Measurements from ENCODE around the gene TRPM2. TPM values are rescaled to one million over a fixed set of nuclear protein-coding genes. Genes with fewer than 3 reads are reported as not detected.

TRPM2 gene
- total RNA-seq, 3 donors from 2014 or later (not counting 1 experiment from before 2014, with no cell fraction given): 21.7 to 70.5 (median 25.2) TPM

DNA sequence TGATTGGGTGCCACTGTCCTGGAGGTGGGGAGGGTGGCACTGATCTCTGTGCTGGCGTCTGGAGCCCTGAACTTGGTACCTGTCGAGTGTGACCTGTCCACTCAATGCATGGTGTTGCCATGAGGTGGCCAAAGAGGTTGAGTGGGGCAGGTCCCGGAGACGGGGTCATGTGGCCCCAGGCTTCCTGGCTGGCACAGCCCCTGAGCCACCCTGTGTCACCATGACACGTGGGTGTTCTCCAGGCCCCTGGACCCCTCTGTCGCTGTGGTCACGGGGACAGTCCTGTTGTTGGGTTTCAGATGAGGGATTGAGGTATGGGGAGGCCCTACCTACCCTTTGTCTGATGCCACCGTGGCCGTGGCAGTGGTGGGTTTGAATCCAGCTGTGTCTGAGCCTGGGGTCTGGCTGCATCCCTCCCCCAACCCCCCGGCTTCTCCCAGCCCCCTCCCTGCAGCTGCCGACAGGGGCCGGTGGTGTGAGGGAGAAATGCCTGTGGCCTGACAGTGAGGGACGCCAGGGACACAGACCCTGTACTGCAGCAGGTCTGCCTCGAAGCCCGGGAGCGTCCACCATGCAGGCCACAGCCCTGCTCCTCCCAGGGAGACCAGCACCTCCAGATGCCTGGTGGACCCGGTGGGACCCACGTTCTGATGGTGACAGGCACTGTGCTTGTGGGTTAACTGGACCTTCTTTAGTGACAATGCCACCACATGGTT, 12.0 kb downstream of the TRPM2 start:
- intact Hi-C loops (cut with micrococcal nuclease): no loop called here
- WGBS (ENCODE audit: insufficient coverage): 95% methylated on average over 15 of the region's 18 CpGs
- DNase-seq (peak in 1 of 2 donors; percentile 14), ATAC-seq (no peak)
- H3K27me3 Mint-ChIP-seq (ENCODE audit: low read depth in 2 of 2): no peaks in the 10 kb centered on the region
- peaks cover 8% of the 10 kb centered on the region for H3K36me3 Mint-ChIP-seq
- no peaks in the 10 kb centered on the region for H3K9me3 ChIP-seq (ENCODE audit: control insufficient read depth, insufficient read depth, low read length)
- no peak overlapping the region for H3K27ac Mint-ChIP-seq
- H3K27me3 ChIP-seq (ENCODE audit: control insufficient read depth, insufficient read depth, low read length): peaks cover 4% of the 10 kb centered on the region
- TF ChIP-seq, protein P1, sequence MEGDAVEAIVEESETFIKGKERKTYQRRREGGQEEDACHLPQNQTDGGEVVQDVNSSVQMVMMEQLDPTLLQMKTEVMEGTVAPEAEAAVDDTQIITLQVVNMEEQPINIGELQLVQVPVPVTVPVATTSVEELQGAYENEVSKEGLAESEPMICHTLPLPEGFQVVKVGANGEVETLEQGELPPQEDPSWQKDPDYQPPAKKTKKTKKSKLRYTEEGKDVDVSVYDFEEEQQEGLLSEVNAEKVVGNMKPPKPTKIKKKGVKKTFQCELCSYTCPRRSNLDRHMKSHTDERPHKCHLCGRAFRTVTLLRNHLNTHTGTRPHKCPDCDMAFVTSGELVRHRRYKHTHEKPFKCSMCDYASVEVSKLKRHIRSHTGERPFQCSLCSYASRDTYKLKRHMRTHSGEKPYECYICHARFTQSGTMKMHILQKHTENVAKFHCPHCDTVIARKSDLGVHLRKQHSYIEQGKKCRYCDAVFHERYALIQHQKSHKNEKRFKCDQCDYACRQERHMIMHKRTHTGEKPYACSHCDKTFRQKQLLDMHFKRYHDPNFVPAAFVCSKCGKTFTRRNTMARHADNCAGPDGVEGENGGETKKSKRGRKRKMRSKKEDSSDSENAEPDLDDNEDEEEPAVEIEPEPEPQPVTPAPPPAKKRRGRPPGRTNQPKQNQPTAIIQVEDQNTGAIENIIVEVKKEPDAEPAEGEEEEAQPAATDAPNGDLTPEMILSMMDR (IDR thresholded peaks at IDR 0.05): no peak
- H3K9me3 Mint-ChIP-seq: peaks cover 0 to 4% of the 10 kb centered on the region in 2 donors
- no peak overlapping the region for H3K4me3 Mint-ChIP-seq
- H3K36me3 ChIP-seq (ENCODE audit: control insufficient read depth, insufficient read depth, low read length): peaks cover 2% of the 10 kb centered on the region
- no peak overlapping the region for H3K27ac ChIP-seq (ENCODE audit: low read length)
- H3K4me1 ChIP-seq (ENCODE audit: control insufficient read depth, insufficient read depth, low read length): no peaks in the 10 kb centered on the region
- H3K4me3 ChIP-seq (ENCODE audit: low read length): no peak overlapping the region
- H3K4me1 Mint-ChIP-seq: peaks cover 17 to 32% of the 10 kb centered on the region in 2 donors

DNA sequence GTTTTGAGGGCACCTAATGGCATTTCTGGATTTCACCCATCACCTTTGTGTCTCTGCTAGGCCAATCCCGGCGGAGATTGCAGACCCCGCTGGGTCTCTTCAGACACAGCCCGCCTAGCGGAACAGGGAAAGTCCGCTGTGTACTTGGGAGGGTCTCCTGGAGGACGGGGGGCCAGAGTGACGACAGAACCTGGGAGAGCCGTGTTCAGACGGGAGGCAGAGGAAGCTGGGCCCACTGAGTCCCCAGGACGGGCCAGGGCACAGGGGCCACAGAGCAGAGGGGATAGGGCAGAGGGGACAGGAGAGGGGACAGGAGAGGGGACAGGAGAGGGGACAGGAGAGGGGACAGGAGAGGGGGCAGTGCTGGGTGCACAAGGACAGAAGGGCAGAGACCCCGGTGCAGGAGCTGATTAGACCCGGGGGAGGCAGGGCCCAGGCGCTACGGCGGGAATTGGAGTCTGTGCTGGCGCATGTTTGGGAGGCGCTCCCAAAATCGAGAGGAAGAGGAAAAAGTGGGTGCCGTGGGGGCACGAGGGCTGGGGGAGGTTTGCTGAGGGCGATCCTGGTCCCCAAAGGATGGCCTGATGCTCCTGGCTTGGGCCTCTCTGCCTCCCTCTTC, 12.7 kb downstream of the TRPM2 start:
- DNase-seq (peak in 1 of 2 donors; percentile 10), ATAC-seq (no peak)
- no peak overlapping the region for H3K4me3 ChIP-seq (ENCODE audit: low read length)
- H3K4me1 Mint-ChIP-seq: peaks cover 17 to 27% of the 10 kb centered on the region in 2 donors
- peaks cover 0 to 4% of the 10 kb centered on the region in 2 donors for H3K9me3 Mint-ChIP-seq
- TF ChIP-seq, protein P1 (IDR thresholded peaks at IDR 0.05): no peak
- no peak overlapping the region for H3K4me3 Mint-ChIP-seq
- peaks cover 8% of the 10 kb centered on the region for H3K36me3 Mint-ChIP-seq
- H3K27ac Mint-ChIP-seq: no peak overlapping the region
- H3K9me3 ChIP-seq (ENCODE audit: control insufficient read depth, insufficient read depth, low read length): no peaks in the 10 kb centered on the region
- no peaks in the 10 kb centered on the region for H3K4me1 ChIP-seq (ENCODE audit: control insufficient read depth, insufficient read depth, low read length)
- intact Hi-C loops (cut with micrococcal nuclease): no loop called here
- peaks cover 6% of the 10 kb centered on the region for H3K27me3 ChIP-seq (ENCODE audit: control insufficient read depth, insufficient read depth, low read length)
- peaks cover 2% of the 10 kb centered on the region for H3K36me3 ChIP-seq (ENCODE audit: control insufficient read depth, insufficient read depth, low read length)
- H3K27ac ChIP-seq (ENCODE audit: low read length): no peak overlapping the region
- no peaks in the 10 kb centered on the region for H3K27me3 Mint-ChIP-seq (ENCODE audit: low read depth in 2 of 2)
- WGBS (ENCODE audit: insufficient coverage): 93% methylated on average over 22 of the region's 22 CpGs

DNA sequence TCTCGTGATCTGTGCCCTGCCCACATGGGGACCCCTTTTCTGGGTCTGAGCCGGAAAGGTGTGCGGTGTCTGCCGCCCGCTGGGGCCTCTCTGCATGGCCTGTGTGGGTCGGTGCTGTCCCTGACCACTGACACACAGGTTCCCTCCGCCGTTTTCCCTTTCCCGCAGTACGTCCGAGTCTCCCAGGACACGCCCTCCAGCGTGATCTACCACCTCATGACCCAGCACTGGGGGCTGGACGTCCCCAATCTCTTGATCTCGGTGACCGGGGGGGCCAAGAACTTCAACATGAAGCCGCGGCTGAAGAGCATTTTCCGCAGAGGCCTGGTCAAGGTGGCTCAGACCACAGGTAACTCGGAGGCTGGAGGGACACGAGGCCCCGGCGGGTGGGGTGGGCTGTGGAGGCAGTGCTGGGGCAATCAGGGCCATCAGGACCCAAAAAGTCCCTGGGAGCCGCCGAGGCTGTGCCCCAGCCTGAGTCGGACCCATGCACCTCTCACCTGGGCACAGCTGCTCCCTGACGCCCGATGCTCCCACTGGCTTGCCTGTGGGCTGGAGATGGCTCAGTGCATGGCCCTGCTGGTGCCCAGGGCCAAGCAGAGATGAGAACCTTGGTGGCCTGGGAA, 13.3 kb downstream of the TRPM2 start:
- Histone ChIP-seq H3K36me3 (ENCODE audit: control insufficient read depth, insufficient read depth, low read length) (peaks cover 2% of the 10 kb centered on the region), H3K27ac (ENCODE audit: low read length) (no peak overlapping the region), H3K27me3 (ENCODE audit: control insufficient read depth, insufficient read depth, low read length) (peaks cover 6% of the 10 kb centered on the region), H3K9me3 (ENCODE audit: control insufficient read depth, insufficient read depth, low read length) (no peaks in the 10 kb centered on the region), H3K4me3 (ENCODE audit: low read length) (no peak overlapping the region), H3K4me1 (ENCODE audit: control insufficient read depth, insufficient read depth, low read length) (no peaks in the 10 kb centered on the region)
- Mint-ChIP-seq H3K27ac (no peak overlapping the region), H3K4me3 (no peak overlapping the region), H3K36me3 (peaks cover 8% of the 10 kb centered on the region), H3K9me3 (peaks cover 0 to 4% of the 10 kb centered on the region in 2 donors), H3K4me1 (peaks cover 20 to 31% of the 10 kb centered on the region in 2 donors), H3K27me3 (ENCODE audit: low read depth in 2 of 2) (peaks cover 0 to 3% of the 10 kb centered on the region in 2 donors)
- DNase-seq (peak in 1 of 2 donors; percentile 12), ATAC-seq (no peak)
- WGBS (ENCODE audit: insufficient coverage): 95% methylated on average over 28 of the region's 28 CpGs
- intact Hi-C loops (cut with micrococcal nuclease): no loop called here
- TF ChIP-seq, protein P1 (IDR thresholded peaks at IDR 0.05): no peak
